HG02840 (cell line): ENCODE measurements around the gene CHEK2.
"Not testable (repeated sequence)": the region's sequence is repeated elsewhere in the genome, so short reads cannot be mapped to it uniquely, and the experiment has no call there.

Source experiments
- ATAC-seq: cut with Tn5 transposase; IDR thresholded peaks from one replicate; pipeline ENCODE4 v1.9.1; 2021; ENCODE audit warnings: mild to moderate bottlenecking, moderate library complexity, moderate number of reproducible peaks; ENCODE audit not compliant: unreplicated experiment, low FRiP score

Gene CHEK2

DNA sequence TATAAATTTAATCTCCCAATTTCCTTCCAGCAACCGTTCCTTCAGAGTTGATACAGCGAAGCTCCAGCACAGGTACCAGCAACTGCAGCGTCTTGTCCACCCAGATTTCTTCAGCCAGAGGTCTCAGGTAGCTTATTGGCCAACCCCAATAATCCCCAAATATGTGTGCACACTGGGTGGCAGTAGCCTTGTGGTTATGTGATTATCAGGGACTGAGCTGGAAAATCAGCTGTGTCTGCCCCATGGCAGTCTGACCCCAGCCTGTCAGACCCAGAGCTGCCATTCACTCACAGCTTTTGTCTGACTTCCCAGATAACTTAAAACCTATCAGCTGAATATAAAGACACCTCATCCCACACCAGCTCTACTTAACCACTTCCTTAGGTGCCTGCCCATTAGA is 2.2 kb upstream of the CHEK2 start:
- ATAC-seq, result no peak

DNA sequence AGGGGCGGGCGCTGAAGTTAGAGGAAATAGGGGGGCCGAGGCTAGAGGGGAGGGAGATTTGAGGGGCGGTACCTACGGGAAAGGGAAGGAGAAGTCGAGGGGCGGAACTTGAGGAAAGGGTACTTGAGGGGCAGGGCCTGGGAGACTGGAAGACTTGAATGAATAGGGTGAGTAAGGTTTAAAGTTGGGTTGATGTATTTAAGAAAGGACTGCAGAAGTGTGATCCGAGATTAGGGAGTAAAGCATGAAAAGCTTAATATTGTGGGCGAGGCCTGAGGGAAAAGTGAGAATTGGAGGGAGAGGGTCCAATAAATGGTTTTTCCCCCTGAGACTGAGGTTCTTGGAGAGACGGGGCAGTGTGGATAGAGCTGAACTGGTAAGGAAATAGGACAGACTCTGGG is 942 bp upstream of the CHEK2 start:
- no peak for ATAC-seq

DNA sequence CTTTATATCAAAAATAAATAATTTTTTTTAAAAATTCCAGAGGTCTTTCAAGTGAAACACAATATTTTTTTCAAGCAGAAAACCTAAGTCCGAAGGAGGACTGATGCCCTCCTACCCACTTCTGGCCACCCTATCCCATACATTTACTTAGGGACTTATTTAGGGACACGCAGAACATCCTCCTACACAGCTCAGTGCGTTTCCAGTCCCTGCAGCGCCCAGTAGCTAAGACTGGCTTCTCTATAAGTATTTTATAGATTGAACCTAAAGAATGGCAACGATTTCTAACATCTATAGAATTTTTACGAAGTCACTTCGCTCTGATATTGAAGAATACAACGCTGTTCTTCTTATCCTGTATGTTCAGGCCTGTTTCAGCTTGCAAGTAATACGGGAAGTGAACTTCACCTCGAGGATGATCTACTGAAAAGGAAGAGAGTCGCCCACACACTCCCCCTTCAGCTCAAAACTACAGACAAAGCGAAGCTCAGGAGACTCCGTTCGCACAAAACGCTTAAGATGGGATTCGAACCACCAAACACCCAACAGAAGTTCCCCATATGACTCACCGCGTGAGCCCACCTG is 328 bp downstream of the CHEK2 start:
- no peak for ATAC-seq

DNA sequence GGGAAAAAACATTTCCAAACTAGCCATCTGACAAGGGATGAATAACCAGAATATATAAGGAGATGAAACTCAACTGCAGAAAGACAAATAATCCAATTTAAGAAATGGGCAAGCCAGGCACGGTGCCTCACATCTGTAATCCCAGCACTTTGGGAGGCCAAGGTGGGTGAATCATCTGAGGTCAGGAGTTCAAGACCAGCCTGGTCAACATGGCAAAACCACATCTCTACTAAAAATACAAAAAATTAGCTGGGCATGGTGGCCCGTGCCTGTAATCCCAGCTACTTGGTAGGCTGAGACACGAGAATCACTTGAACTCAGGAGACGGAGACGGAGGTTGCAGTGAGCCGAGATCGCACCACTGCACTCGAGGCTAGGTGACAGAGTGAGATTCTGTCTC is 2.7 kb downstream of the CHEK2 start:
- not testable (repeated sequence) for ATAC-seq

DNA sequence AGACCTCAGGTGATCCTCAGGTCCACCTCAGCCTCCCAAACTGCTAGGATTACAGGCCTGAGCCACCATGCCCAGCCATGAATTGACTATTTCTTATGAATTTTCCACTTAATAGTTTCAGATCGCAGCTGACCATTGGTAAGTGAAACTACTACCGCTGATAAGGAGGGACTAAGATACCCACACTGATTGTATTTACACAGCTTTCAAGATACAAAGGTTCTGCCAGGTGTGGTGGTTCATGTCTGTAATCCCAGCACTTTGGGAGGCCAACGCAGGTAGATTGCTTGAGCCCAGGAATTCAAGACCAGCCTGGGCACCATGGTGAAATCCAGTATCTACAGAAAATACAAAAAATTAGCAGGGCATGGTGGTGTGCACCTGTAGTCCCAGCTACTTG is 3.9 kb downstream of the CHEK2 start:
- ATAC-seq, result no peak

DNA sequence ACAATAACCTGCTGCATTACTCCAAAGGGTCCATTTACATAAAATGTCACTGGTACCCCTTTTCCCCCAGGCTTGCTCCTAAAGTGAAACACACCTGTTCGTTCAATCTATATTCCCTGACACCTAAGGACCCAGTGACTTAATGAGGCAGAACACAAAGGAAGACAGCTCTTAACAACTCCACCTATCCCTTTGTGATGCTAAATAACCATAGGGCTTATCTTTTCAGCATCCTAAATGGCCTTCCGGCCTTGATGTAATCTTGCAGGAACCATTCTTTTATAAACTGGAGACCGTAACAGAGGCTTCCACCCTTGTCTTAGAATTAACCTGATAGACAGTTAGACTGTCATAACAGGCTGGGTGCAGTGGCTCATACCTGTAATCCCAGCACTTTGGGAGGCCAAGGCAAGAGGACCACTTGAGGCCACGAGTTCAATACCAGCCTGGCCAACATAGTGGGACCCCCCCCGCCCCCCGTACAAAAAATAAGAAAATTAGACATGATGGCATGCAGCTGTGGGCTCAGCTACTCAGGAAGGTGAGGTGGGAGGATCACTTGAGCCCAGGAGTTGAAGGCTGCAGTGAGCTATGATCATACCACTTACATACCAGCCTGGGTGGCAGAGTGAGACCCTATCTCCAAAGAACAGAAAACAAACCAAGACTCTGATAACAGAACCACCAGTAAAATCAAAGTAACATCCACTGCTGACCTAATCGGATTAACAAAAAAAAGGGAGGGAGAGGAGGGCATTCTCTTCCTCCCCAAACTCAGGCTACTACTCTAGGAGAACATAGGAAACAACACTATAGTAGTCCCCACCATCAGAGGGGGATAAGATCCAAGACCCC is 5.1 kb downstream of the CHEK2 start:
- ATAC-seq, result no peak

DNA sequence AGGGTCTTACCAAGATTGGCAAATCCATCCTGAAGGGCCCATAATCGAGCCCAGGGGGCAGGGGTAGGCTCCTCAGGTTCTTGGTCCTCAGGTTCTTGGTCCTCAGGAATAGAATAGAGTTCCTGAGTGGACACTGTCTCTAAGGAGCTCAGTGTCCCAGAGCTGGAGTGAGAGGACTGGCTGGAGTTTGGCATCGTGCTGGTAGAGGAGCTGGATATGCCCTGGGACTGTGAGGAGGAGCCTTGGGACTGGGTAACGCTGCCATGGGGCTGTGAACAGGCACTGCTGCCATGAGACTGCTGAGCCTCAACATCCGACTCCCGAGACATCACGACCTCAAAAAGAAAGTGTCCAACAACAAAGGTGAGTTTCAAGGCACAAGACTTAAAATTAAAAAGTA is 7.2 kb downstream of the CHEK2 start:
- ATAC-seq, result no peak

DNA sequence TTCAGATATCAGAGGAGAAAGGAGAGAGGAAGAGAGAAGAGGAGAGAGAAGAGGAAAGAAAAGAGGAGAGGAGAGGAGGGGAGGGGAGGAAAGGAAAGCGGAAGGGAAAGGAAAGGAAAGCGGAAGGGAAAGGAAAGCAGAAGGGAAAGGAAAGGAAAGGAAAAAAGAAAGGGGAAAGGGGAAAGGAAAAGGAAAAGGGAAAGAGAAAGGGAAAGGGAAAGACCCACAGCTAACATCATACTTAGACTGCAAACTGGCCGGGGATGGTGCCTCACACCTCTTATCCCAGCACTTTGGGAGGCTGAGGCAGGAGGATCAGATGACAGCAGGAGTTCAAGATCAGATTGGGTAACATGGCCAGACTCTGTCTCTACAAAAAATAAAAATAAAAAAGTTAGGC is 11.4 kb downstream of the CHEK2 start:
- ATAC-seq, result no peak

DNA sequence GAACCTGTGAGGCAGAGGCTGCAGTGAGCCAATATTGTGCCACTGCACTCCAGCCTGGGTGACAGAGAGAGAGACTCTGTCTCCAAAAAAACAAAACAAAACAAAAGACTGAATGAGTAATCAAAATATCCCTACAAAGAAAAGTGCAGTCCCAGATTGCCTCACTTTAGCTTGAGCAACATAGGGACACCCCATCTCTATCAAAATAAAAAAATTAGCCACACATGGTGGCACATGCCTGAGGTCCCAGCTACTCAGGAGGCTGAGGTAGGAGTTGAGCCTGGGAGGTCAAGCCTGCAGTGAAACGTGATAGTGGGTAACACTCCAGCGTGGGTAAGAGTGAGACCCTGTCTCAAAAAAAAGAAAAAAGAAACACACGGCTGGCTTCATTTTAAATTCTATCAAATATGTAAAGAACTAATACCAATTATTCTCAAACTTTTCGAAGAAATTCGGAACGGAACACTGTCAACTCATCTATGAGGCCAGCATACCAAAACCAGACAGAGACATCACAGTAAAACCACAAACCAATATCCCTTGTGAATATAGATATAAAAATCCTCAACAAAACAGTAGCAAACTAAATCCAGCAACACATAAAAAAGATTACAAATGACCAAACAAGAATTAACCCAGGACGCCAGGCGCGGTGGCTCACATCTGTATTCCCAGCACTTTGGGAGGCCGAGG is 12.9 kb downstream of the CHEK2 start:
- ATAC-seq, result no peak

DNA sequence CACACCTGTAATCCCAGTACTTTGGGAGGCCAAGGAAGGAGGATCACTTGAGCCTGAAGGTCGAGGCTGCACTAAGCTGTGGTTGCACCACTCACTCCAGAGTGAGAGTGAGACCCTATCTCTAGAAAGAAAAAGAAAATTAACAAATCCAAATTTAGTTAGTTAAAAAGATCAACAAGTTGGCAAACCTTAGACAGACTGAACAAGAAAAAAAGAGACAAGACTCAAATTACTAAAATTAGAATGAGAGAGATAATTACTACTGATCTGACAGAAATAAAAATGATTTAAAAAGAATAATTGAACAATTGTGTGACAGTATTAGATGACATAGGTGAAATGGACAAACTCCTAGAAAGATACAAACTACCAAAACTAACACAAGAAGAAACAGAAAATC is 13.6 kb downstream of the CHEK2 start:
- no peak for ATAC-seq

DNA sequence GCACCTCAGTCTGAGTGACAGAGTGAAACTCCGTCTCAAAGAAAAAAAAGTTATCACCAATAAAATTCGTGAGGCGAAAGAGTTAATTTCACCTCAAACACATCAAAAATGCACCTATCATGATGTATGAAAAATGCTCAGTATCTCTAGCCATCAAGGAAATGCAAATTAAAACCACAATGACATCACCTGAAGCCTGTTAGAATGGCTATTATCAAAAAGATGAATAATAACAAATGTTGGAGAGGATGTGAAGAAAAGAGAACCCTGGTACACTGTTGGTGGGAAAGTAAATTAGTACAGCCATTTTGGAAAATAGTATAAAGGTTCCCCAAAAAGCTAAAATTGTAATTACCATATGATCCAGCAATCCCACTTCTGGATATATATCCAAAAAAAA is 23.6 kb downstream of the CHEK2 start:
- no peak for ATAC-seq

DNA sequence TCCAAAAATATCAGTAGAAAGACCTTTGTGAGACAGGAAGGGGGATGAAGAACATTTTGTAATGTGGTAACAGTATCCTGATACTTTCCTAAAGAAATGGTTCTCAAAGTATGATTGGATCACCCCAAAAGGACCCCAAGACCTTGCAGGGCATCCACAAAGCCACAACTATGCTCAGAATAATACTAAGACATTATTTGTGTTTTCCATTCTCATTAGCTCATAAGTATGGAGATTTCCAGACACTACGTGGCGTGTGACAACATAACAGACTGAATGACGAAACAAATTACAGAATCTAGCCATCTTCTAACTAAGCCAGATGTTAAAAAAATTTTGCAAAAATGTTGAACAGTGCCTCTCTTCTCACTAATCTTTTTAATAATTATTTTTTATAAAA is 24.9 kb downstream of the CHEK2 start:
- no peak for ATAC-seq

DNA sequence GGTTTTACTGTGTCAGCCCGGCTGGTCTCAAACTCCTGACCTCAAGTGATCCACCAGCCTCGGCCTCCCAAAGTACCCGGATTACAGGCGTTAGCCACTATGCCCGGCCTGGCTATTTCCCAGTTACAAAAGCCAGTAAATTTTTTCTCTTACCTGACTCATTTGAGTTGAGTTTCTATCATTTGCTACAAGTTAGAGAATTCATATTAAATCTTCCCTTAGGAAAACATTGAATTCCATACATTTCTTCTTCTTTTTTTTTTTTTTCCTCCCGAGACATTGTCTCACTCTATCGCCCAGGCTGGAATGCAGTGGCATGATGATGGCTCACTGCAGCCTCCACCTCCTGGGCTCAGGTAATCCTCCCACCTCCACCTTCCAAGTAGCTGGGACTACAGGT is 26.0 kb downstream of the CHEK2 start:
- no peak for ATAC-seq

DNA sequence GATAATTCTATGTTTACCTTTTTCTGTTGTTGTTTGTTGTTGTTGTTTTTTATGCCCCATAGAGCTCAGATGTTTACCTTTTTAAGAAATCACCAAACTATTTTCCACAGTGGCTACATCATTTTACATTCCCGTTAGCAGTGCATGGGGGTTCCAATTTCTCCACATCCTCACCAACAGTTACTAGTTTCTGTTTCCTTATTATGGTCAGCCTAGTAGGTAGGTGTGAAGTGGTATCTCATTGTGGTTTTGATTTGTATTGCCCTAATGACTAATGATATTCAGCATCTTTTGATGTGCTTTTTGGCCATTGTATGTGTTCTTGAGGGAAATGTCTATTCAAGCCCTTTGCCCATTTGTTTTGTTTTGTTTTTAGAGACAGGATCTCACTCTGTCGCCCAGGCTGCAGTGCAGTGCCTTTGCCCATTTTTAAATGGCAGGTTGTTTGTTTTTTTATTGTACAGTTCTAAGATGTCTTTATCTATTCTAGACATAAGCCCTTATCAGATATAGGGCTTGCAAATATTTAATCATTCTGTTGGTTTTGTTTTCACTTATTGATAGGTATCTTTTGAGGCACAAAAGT is 27.5 kb downstream of the CHEK2 start:
- ATAC-seq, result no peak

DNA sequence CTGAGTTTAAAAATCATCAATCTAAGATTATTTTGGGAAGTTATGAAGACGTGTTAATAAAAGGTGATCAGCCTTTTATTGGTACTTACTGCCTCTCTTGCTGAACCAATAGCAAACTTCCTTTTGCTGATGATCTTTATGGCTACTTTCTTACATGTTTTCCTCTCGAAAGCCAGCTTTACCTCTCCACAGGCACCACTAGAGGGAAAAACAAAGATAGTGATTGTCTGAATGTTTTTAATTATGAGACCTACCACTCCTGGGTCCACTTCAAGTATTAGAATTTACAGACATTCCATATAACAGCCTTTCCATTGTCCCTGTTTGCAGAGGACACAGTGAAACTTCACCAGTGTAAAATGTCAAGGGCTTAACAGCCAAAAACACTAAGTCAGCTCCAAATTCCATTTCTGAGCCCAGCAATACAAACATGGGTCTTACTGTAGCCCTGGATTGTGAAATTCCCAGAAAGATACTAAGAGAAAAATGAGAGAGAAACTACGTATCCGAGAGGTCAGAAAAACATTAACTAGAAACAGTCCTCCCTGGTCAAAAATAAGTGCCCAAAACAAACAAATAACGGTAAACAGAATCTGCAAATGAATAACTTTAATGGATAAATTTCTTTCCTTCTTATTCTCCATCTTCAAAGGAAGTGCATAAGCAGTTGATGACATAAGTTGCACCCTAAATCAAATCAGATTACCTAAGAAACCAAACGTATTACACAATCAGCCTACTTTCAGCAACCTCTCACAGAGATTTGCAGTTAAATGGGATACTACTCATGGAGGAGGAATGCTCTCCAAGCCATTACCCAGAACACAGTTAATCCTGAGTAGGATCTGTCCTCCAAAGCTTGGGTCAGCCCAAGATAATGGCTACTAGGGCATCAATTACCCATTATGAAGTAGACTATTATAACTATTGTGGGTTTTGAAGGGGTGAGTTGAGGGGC is 29.5 kb downstream of the CHEK2 start:
- ATAC-seq, result no peak

DNA sequence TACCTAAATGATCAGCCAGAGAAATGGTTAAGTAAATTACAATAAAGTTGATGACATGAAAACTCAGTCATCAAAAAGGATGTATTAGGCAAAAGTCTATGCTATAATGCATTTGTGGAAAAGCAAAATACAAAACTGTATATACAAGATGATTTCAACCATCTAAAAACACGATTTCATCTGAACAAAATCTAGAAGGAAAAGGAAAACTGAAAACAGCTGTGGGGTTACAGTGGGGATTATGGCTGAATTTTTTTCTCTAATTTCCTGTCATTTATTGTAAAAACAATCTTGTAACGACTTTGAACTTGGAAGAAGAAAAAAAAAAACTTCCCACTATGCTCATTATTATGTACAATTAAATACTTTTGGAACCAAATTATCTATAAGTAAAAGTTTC is 30.3 kb downstream of the CHEK2 start:
- no peak for ATAC-seq

DNA sequence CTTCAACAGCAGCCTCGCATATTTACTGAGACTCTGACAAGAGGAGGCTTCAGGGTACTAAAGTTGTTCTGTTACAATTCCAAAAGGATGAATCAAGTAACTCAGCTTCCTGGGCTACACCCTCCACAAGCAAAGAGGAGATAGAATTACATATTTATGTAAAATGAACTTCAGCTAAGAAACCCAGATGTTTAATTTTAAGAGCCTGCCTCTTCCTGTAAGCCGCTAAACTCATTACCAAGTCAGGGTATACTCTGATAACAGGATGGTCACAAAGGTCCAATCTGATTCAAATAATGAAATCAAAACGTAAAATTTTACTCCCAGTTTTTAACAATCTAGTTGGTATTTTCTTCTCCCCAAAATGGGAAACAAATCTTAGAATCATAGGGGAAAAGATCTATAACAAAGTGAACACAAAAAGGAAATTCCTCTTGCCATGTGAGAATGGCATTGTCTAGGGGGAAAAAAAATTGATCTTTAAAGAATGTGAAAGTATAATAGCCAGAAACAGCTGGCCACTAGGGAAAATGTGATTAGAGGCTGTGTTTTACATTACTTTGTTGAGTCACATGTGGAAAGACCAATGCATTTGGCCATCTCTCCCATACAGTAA is 30.9 kb downstream of the CHEK2 start:
- ATAC-seq, result no peak

DNA sequence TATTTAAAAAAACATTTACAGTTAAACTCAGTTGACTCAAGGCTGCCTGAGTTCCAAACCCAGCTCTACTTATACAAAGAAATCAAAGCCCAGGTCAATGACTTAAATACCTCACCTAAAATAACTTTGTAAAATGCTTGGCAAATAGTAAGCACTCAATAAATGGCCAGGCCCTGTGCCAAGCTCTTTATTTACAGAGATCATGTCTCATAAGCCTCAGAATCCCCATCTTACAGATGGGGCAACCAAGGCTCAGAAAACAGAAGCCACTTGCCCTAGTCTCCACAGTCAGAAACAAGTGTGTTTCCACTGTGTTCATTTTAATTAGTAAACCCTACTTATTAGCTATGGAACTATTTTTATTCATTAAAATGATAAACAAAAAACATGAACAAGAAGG is 31.5 kb downstream of the CHEK2 start:
- ATAC-seq, result no peak

DNA sequence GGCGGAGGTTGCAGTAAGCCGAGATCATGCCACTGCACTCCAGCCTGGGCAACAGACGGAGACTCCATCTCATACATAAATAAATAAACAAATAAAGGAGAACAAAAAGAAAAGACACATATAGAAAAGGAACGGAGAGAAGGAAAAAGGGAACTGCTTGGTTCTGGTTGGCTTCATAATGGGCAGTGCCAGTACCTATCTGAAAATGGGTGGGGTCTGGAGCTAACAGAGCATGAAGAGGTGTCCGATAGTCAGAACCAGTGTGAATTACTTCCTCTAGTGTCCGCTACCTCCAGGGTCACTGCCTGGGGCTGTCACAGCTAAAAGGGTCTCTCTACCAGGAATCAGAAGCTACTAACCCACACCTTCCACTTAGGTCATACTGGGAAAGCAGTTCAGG is 34.8 kb downstream of the CHEK2 start:
- no peak for ATAC-seq

DNA sequence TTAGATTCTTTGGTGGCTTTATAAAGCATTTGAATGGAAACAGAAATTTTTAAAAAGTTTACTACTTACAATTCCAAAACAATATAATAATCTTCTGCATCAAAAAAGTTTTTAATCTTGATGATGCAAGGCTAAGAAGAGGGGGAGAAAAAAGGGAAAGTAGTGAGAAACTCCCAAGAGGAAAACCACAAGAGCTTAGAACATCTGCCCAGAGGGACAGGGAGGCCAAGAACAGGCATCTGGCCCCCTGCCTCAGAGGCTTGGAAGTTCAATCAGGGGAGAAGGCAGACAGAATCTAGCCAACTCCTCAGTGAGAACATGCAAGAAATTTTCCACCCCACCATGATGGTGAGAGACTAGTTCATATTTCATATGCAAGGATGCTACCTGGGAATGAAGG is 38.2 kb downstream of the CHEK2 start:
- no peak for ATAC-seq
